Measurements from ENCODE around the gene CAVIN2. TPM values are rescaled to one million over a fixed set of nuclear protein-coding genes. Genes with fewer than 3 reads are reported as not detected.

The CAVIN2 gene
- total RNA-seq, 2 donors from 2014 or later, result 10.9 to 15.8 TPM

- intact Hi-C loops (cut with DNase I), result no loop called here
- ATAC-seq (no peak), DNase-seq (no peak)
- Histone ChIP-seq H3K27me3 (no peaks in the 10 kb centered on the region), H3K36me3 (replicated peaks in 1 of 2; ENCODE audit: insufficient read depth in 1 of 2, low read depth in 2 of 2) (no peaks in the 10 kb centered on the region), H3K4me3 (no peak overlapping the region), H3K9me3 (no peaks in the 10 kb centered on the region), H3K27ac (no peak overlapping the region), H3K4me1 (peaks cover 20% of the 10 kb centered on the region)
- no peak for TF ChIP-seq POLR2A (IDR thresholded peaks at IDR 0.05)
- TF ChIP-seq CTCF (IDR thresholded peaks at IDR 0.05), result no peak
- WGBS, 2 donors, result 72 to 82% methylated on average over 4 of the region's 4 CpGs
These were observed 15.4 kb upstream of the CAVIN2 start for GRCh38 chr2:191862156-191862775.

- H3K9me3 ChIP-seq, result no peaks in the 10 kb centered on the region
- no peak overlapping the region for H3K27ac ChIP-seq
- no peaks in the 10 kb centered on the region for H3K27me3 ChIP-seq
- intact Hi-C loops (cut with DNase I), result no loop called here
- no peaks in the 10 kb centered on the region for H3K36me3 ChIP-seq (replicated peaks in 1 of 2; ENCODE audit: insufficient read depth in 1 of 2, low read depth in 2 of 2)
- peaks cover 8% of the 10 kb centered on the region for H3K4me1 ChIP-seq
- no peak overlapping the region for H3K4me3 ChIP-seq
- ATAC-seq (no peak), DNase-seq (no peak)
- TF ChIP-seq CTCF (IDR thresholded peaks at IDR 0.05), result no peak
- TF ChIP-seq POLR2A (IDR thresholded peaks at IDR 0.05), result no peak
- WGBS, 2 donors, result 69% methylated on average over 1 of the region's 1 CpG
These were observed 14.0 kb upstream of the CAVIN2 start for GRCh38 chr2:191860760-191861466.

GRCh38 chr2:191859681-191860080 is 12.8 kb upstream of the CAVIN2 start:
- no peak for ATAC-seq
- Histone ChIP-seq H3K4me1 (peaks cover 2% of the 10 kb centered on the region), H3K9me3 (no peaks in the 10 kb centered on the region), H3K27me3 (no peaks in the 10 kb centered on the region), H3K36me3 (replicated peaks in 1 of 2; ENCODE audit: insufficient read depth in 1 of 2, low read depth in 2 of 2) (no peaks in the 10 kb centered on the region), H3K27ac (no peak overlapping the region), H3K4me3 (no peak overlapping the region)
- WGBS, 2 donors, result 81 to 97% methylated on average over 1 of the region's 1 CpG
- intact Hi-C loops (cut with DNase I), result no loop called here
- DNase-seq, result no peak
- no peak for TF ChIP-seq POLR2A (IDR thresholded peaks at IDR 0.05)
- no peak for TF ChIP-seq CTCF (IDR thresholded peaks at IDR 0.05)

- ATAC-seq, result no peak
- H3K4me1 ChIP-seq, result peaks cover 8% of the 10 kb centered on the region
- intact Hi-C loops (cut with DNase I), result no loop called here
- H3K27ac ChIP-seq, result no peak overlapping the region
- WGBS, 2 donors, result 78 to 84% methylated on average over 3 of the region's 3 CpGs
- DNase-seq, result no peak
- TF ChIP-seq CTCF (IDR thresholded peaks at IDR 0.05), result no peak
- TF ChIP-seq POLR2A (IDR thresholded peaks at IDR 0.05), result no peak
- no peaks in the 10 kb centered on the region for H3K9me3 ChIP-seq
- H3K27me3 ChIP-seq, result no peaks in the 10 kb centered on the region
- H3K36me3 ChIP-seq (replicated peaks in 1 of 2; ENCODE audit: insufficient read depth in 1 of 2, low read depth in 2 of 2), result no peaks in the 10 kb centered on the region
- H3K4me3 ChIP-seq, result no peak overlapping the region
These were observed 11.0 kb upstream of the CAVIN2 start for GRCh38 chr2:191857886-191858285.

All from body of pancreas (tissue), 4 donors.